SH-SY5Y (cell line): ENCODE data around the gene EMC10.

Experiments used
- GATA2 ChIP-seq: IDR thresholded peaks from 2 replicates; pipeline ENCODE4 v1.6.1; 2011; ENCODE audit warnings: mild to moderate bottlenecking, low read depth, low read length
- GATA3 ChIP-seq: IDR thresholded peaks from 2 replicates; pipeline ENCODE4 v1.6.1; 2011; ENCODE audit warnings: low read depth, mild to moderate bottlenecking, low read length, moderate library complexity

- TF ChIP-seq GATA3 (no peak), GATA2 (no peak)
These were observed 20.7 kb downstream of the EMC10 start for GRCh38 chr19:50497022-50497405.
